Fibroblast of the aortic adventitia (primary cell): Measurements from ENCODE around the gene MORC2. TPM values are rescaled to one million over a fixed set of nuclear protein-coding genes. Genes with fewer than 3 reads are reported as not detected.

Experiments used
- DNase-seq: peaks from one replicate; pipeline ENCODE4 v3.0.0-alpha.2; 2010; ENCODE audit warnings: low read depth
- H3K4me3 ChIP-seq: 2 replicates; pipeline ENCODE4 v1.5.1; 2011; ENCODE audit warnings: low read depth, mild to moderate bottlenecking, control low read depth, low read length, moderate library complexity
- CTCF ChIP-seq: IDR thresholded peaks from 2 replicates; pipeline ENCODE4 v1.5.1; 2011; ENCODE audit warnings: mild to moderate bottlenecking, low read length, control low read depth, inconsistent platforms; ENCODE audit not compliant: insufficient read depth
- total RNA-seq: library from RNA; depleted of rRNA; stranded (reverse); fragments of >200 nt; gene quantifications from 2 replicates; pipeline ENCODE4 v1.2.3, GENCODE V29; 2012; ENCODE audit warnings: low replicate concordance

Gene MORC2
- total RNA-seq, 1 donor, result 17.7 TPM

- DNase-seq, result no peak
- TF ChIP-seq CTCF, result no peak
Observed at GRCh38 chr22:30953206-30953605, 15.4 kb downstream of the MORC2 start.

GRCh38 chr22:30949934-30950660 lies 18.5 kb downstream of the MORC2 start:
- TF ChIP-seq CTCF, result no peak
- no peak overlapping the region for H3K4me3 ChIP-seq
- no peak for DNase-seq

More at GRCh38 chr22:30953206-30953605, 15.4 kb downstream of the MORC2 start:
- no peak overlapping the region for H3K4me3 ChIP-seq

- DNase-seq, result peak; percentile 36
- peak; percentile 12 for TF ChIP-seq CTCF
- no peak overlapping the region for H3K4me3 ChIP-seq
Observed at GRCh38 chr22:30948930-30949342, 19.6 kb downstream of the MORC2 start.

GRCh38 chr22:30947816-30948454 lies 20.6 kb downstream of the MORC2 start:
- no peak overlapping the region for H3K4me3 ChIP-seq
- peak; percentile 79 for DNase-seq
- peak; percentile 65 for TF ChIP-seq CTCF

GRCh38 chr22:30947173-30947815 lies 21.3 kb downstream of the MORC2 start:
- peak; percentile 11 for DNase-seq
- TF ChIP-seq CTCF, result peak; percentile 19
- H3K4me3 ChIP-seq, result no peak overlapping the region

GRCh38 chr22:30946354-30946753 lies 22.2 kb downstream of the MORC2 start:
- no peak for DNase-seq
- H3K4me3 ChIP-seq, result no peak overlapping the region
- TF ChIP-seq CTCF, result no peak
